SK-N-SH treated with all-trans-retinoic acid at 6 μM for 48 hours (cell line): Measurements from ENCODE around the gene PRKAG2.

ENCODE experiments used
- ATAC-seq: fragments of 200-7000 bp; cut with Tn5 transposase; 3 replicates; pipeline ENCODE4 v1.9.1; 2020; ENCODE audit warnings: mild to moderate bottlenecking, moderate library complexity
- ARNTL ChIP-seq: fragments of 450-650 bp; formaldehyde crosslinking; IDR thresholded peaks from 2 replicates; pipeline ENCODE4 v1.5.0; 2020; ENCODE audit warnings: low read depth, mild to moderate bottlenecking, moderate library complexity, borderline replicate concordance
- BACH2 ChIP-seq: fragments of 250-450 bp; sonication (Bioruptor Pico); IDR thresholded peaks from 2 replicates; pipeline ENCODE4 v1.9.0; 2021; ENCODE audit warnings: mild to moderate bottlenecking, borderline replicate concordance
- CREB5 ChIP-seq: fragments of 250-450 bp; sonication (Bioruptor Pico); IDR thresholded peaks from 2 replicates; pipeline ENCODE4 v1.5.1; 2020; ENCODE audit warnings: low read depth, mild to moderate bottlenecking, moderate library complexity
- CSDC2 ChIP-seq: fragments of 250-450 bp; sonication (Bioruptor Pico); IDR thresholded peaks from 2 replicates; pipeline ENCODE4 v1.5.0; 2020; ENCODE audit warnings: mild to moderate bottlenecking, moderate library complexity
- CSRNP3 ChIP-seq: fragments of 250-450 bp; sonication (Bioruptor Pico); IDR thresholded peaks from 2 replicates; pipeline ENCODE4 v1.5.1; 2021; ENCODE audit warnings: mild to moderate bottlenecking, moderate library complexity
- ESRRG ChIP-seq: fragments of 250-450 bp; sonication (Bioruptor Pico); IDR thresholded peaks from 2 replicates; pipeline ENCODE4 v1.6.1; 2021; ENCODE audit warnings: mild to moderate bottlenecking
- GLIS3 ChIP-seq: fragments of 250-450 bp; sonication (Bioruptor Pico); IDR thresholded peaks from 2 replicates; pipeline ENCODE4 v1.5.0; 2020; ENCODE audit warnings: mild to moderate bottlenecking, moderate library complexity
- ISL1 ChIP-seq: fragments of 250-450 bp; sonication (Bioruptor Pico); IDR thresholded peaks from 2 replicates; pipeline ENCODE4 v2.1.2; 2022; ENCODE audit warnings: mild to moderate bottlenecking, moderate library complexity
- OSR1 ChIP-seq: fragments of 250-450 bp; sonication (Bioruptor Pico); IDR thresholded peaks from 2 replicates; pipeline ENCODE4 v1.8.0; 2022; ENCODE audit warnings: moderate library complexity, mild to moderate bottlenecking, inconsistent platforms
- POU6F1 ChIP-seq: fragments of 250-450 bp; sonication (Bioruptor Pico); IDR thresholded peaks from 2 replicates; pipeline ENCODE4 v1.8.0; 2021; ENCODE audit warnings: low read depth, mild to moderate bottlenecking, moderate library complexity, borderline replicate concordance
- PPARA ChIP-seq: fragments of 250-450 bp; sonication (Bioruptor Pico); IDR thresholded peaks from 2 replicates; pipeline ENCODE4 v1.5.0; 2020; ENCODE audit warnings: mild to moderate bottlenecking, borderline replicate concordance
- RARB ChIP-seq: fragments of 250-450 bp; sonication (Bioruptor Pico); IDR thresholded peaks from 2 replicates; pipeline ENCODE4 v1.8.0; 2021; ENCODE audit warnings: mild to moderate bottlenecking, moderate library complexity
- SNAI2 ChIP-seq: fragments of 250-450 bp; sonication (Bioruptor Pico); IDR thresholded peaks from 2 replicates; pipeline ENCODE4 v1.5.0; 2020; ENCODE audit warnings: mild to moderate bottlenecking, moderate library complexity
- TCF4 ChIP-seq: fragments of 250-450 bp; sonication (Bioruptor Pico); IDR thresholded peaks from 2 replicates; pipeline ENCODE4 v1.8.0; 2021; ENCODE audit warnings: mild to moderate bottlenecking, moderate library complexity, borderline replicate concordance
- TOX ChIP-seq: fragments of 250-450 bp; sonication (Bioruptor Pico); IDR thresholded peaks from 2 replicates; pipeline ENCODE4 v1.8.0; 2021; ENCODE audit warnings: mild to moderate bottlenecking, moderate library complexity, borderline replicate concordance
- ZC3H10 ChIP-seq: fragments of 250-450 bp; sonication (Bioruptor Pico); IDR thresholded peaks from 2 replicates; pipeline ENCODE4 v1.5.1; 2021; ENCODE audit warnings: mild to moderate bottlenecking, moderate library complexity
- ZFP3 ChIP-seq: fragments of 250-450 bp; sonication (Bioruptor Pico); IDR thresholded peaks from 2 replicates; pipeline ENCODE4 v1.5.0; 2020; ENCODE audit warnings: mild to moderate bottlenecking, moderate library complexity
- ZFP30 ChIP-seq: fragments of 450-650 bp; formaldehyde crosslinking; IDR thresholded peaks from 2 replicates; pipeline ENCODE4 v1.5.0; 2022; ENCODE audit warnings: mild to moderate bottlenecking, moderate library complexity
- ZNF565 ChIP-seq: fragments of 450-650 bp; formaldehyde crosslinking; conservative IDR thresholded peaks from 2 replicates; pipeline ENCODE4 v1.5.0; 2020; ENCODE audit warnings: low read depth, mild to moderate bottlenecking, moderate library complexity
- ZNF70 ChIP-seq: fragments of 450-650 bp; formaldehyde crosslinking; IDR thresholded peaks from 2 replicates; pipeline ENCODE4 v1.5.0; 2020; ENCODE audit warnings: mild to moderate bottlenecking, moderate library complexity
- ZNF8 ChIP-seq: fragments of 450-650 bp; formaldehyde crosslinking; IDR thresholded peaks from 2 replicates; pipeline ENCODE4 v1.5.0; 2020; ENCODE audit warnings: mild to moderate bottlenecking, moderate library complexity

Gene PRKAG2

GRCh38 chr7:151853896-151854719 lies 22.8 kb downstream of the PRKAG2 start:
- ATAC-seq, result 0 out of 3 replicates have a peak, but pooled peaks have one; percentile 11
- no peak for TF ChIP-seq CREB5 (CRISPR knock-in tag)
- TF ChIP-seq GLIS3 (CRISPR knock-in tag), result no peak
- TF ChIP-seq SNAI2 (CRISPR knock-in tag), result no peak
- no peak for TF ChIP-seq OSR1 (CRISPR knock-in tag)

GRCh38 chr7:151852486-151853396 lies 24.2 kb downstream of the PRKAG2 start:
- ATAC-seq, result no peak
- TF ChIP-seq ZNF565 (CRISPR knock-in tag) (no peak), CSDC2 (CRISPR knock-in tag) (no peak), ZC3H10 (CRISPR knock-in tag) (no peak), OSR1 (CRISPR knock-in tag) (no peak), ESRRG (CRISPR knock-in tag) (no peak), ARNTL (CRISPR knock-in tag) (no peak)
- TF ChIP-seq, all 23 proteins: peak for 0

- ATAC-seq, result no peak
- no peak for TF ChIP-seq TCF4
- no peak for TF ChIP-seq ZFP30 (CRISPR knock-in tag)
- TF ChIP-seq CSDC2 (CRISPR knock-in tag), result no peak
- TF ChIP-seq CREB5 (CRISPR knock-in tag), result no peak
- no peak for TF ChIP-seq ISL1 (CRISPR knock-in tag)
- no peak for TF ChIP-seq TOX (CRISPR knock-in tag)
- TF ChIP-seq ZNF70 (CRISPR knock-in tag), result no peak
- TF ChIP-seq RARB (CRISPR knock-in tag), result no peak
- no peak for TF ChIP-seq PPARA
- no peak for TF ChIP-seq ZFP3 (CRISPR knock-in tag)
- TF ChIP-seq ZNF8 (CRISPR knock-in tag), result no peak
- no peak for TF ChIP-seq CSRNP3
- no peak for TF ChIP-seq ARNTL (CRISPR knock-in tag)
- no peak for TF ChIP-seq GLIS3 (CRISPR knock-in tag)
- TF ChIP-seq ZNF565 (CRISPR knock-in tag), result no peak
- no peak for TF ChIP-seq ESRRG (CRISPR knock-in tag)
- no peak for TF ChIP-seq ZC3H10 (CRISPR knock-in tag)
- no peak for TF ChIP-seq BACH2
- TF ChIP-seq, all 23 proteins: peak for 0
Observed at GRCh38 chr7:151851782-151852181, 25.1 kb downstream of the PRKAG2 start.

- no peak for ATAC-seq
Observed at GRCh38 chr7:151851145-151851751, 25.7 kb downstream of the PRKAG2 start.

More at GRCh38 chr7:151851145-151851751, 25.7 kb downstream of the PRKAG2 start:
- no peak for TF ChIP-seq ESRRG (CRISPR knock-in tag)
- TF ChIP-seq CSDC2 (CRISPR knock-in tag), result no peak
- TF ChIP-seq ZFP30 (CRISPR knock-in tag), result no peak
- TF ChIP-seq BACH2, result no peak
- TF ChIP-seq TOX (CRISPR knock-in tag), result no peak
- no peak for TF ChIP-seq ZC3H10 (CRISPR knock-in tag)
- TF ChIP-seq ARNTL (CRISPR knock-in tag), result no peak
- TF ChIP-seq CREB5 (CRISPR knock-in tag), result no peak
- no peak for TF ChIP-seq PPARA
- no peak for TF ChIP-seq POU6F1
